Epithelial cell of proximal tubule (primary cell): ENCODE results near the gene OR7C2. TPM values are rescaled to one million over a fixed set of nuclear protein-coding genes. Genes with fewer than 3 reads are reported as not detected.
"Not testable (repeated sequence)": the region's sequence is repeated elsewhere in the genome, so short reads cannot be mapped to it uniquely, and the experiment has no call there.

Experiments
- DNase-seq: peaks from one replicate; pipeline ENCODE4 v3.0.0-alpha.2; 2011; ENCODE audit warnings: low read depth
- H3K4me3 ChIP-seq: 2 replicates; pipeline ENCODE4 v1.5.1; 2011; ENCODE audit warnings: low read depth, mild to moderate bottlenecking, low read length
- total RNA-seq: library from RNA; depleted of rRNA; stranded (reverse); fragments of >200 nt; gene quantifications from 2 replicates; pipeline ENCODE4 v1.2.3, GENCODE V29; 2015
- TF ChIP-seq, protein P1 (sequence below): conservative IDR thresholded peaks from 2 replicates; pipeline ENCODE4 v1.5.1; 2012; ENCODE audit warnings: low read depth, mild to moderate bottlenecking, low read length

OR7C2 gene
- total RNA-seq, 1 donor from 2014 or later = not detected

DNA sequence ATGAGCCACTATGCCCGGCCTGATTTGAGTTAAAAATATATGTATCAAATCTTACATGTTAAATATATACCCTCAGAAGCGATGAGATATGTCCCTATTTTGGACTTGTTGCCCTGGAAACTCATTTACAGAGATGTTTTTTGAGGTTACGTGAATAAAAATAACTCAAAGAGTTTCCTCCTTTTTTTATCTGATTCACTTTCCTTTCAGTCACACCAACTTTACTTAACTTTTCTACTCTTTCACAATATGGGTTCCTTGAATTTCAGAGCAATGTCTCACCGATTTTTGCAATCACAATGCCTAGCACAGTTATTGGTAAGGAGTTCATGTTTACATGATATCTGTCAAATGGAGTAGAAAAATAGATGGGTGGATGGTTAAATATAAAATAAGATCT lies 2.3 kb downstream of the OR7C2 start:
- no peak for DNase-seq
- TF ChIP-seq, protein P1, sequence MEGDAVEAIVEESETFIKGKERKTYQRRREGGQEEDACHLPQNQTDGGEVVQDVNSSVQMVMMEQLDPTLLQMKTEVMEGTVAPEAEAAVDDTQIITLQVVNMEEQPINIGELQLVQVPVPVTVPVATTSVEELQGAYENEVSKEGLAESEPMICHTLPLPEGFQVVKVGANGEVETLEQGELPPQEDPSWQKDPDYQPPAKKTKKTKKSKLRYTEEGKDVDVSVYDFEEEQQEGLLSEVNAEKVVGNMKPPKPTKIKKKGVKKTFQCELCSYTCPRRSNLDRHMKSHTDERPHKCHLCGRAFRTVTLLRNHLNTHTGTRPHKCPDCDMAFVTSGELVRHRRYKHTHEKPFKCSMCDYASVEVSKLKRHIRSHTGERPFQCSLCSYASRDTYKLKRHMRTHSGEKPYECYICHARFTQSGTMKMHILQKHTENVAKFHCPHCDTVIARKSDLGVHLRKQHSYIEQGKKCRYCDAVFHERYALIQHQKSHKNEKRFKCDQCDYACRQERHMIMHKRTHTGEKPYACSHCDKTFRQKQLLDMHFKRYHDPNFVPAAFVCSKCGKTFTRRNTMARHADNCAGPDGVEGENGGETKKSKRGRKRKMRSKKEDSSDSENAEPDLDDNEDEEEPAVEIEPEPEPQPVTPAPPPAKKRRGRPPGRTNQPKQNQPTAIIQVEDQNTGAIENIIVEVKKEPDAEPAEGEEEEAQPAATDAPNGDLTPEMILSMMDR = no peak
- H3K4me3 ChIP-seq = no peak overlapping the region

DNA sequence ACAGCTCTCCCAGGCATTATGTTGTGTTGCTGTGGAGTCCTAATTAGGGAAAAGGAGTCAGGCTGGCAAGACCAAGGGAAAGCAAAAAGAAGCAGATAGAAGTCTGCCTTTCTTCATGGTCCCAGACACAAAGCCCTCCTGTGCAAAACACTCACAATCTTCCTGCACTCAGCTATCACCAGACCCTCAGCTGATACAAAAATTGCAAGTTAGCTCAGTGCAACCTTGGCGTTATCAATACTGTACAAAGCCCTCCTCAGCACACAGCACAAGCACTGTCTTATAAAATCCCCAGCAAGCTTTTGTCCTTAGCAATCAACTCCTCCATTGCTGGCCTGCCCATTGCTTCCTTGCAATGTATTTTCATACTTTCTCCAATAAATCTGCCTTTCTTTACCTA lies 3.2 kb downstream of the OR7C2 start:
- TF ChIP-seq, protein P1 = no peak
- no peak overlapping the region for H3K4me3 ChIP-seq
- DNase-seq = no peak

- DNase-seq, H3K4me3 ChIP-seq: not testable (repeated sequence)
Measured at GRCh38 chr19:14949413-14949812, 8.1 kb downstream of the OR7C2 start.

GRCh38 chr19:14949876-14950275 lies 8.6 kb downstream of the OR7C2 start:
- H3K4me3 ChIP-seq = no peak overlapping the region
- TF ChIP-seq, protein P1 = no peak
- no peak for DNase-seq

DNA sequence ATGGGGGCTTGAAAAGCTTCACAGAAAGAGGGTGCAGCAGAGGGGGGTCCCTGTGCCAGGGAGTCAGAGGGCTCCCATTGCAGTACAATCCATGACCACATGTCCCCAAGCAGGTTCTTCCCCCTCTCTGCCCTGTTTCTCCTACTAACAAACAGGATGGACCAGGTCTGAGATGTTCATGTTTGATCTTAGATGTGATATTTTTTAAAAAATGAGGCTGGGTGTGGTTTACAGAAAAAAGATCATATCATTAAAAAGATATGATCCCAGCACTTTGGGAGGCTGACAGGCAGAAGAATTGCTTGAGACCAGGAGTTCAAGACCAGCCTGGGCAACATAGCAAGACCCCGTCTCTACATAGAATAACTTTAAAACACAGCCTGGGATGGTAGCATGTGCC lies 9.1 kb downstream of the OR7C2 start:
- H3K4me3 ChIP-seq = no peak overlapping the region
- TF ChIP-seq, protein P1 = no peak
- DNase-seq = no peak

- no peak for DNase-seq
- H3K4me3 ChIP-seq = no peak overlapping the region
- TF ChIP-seq, protein P1 = no peak
Measured at GRCh38 chr19:14952767-14953166, 11.5 kb downstream of the OR7C2 start.

DNA sequence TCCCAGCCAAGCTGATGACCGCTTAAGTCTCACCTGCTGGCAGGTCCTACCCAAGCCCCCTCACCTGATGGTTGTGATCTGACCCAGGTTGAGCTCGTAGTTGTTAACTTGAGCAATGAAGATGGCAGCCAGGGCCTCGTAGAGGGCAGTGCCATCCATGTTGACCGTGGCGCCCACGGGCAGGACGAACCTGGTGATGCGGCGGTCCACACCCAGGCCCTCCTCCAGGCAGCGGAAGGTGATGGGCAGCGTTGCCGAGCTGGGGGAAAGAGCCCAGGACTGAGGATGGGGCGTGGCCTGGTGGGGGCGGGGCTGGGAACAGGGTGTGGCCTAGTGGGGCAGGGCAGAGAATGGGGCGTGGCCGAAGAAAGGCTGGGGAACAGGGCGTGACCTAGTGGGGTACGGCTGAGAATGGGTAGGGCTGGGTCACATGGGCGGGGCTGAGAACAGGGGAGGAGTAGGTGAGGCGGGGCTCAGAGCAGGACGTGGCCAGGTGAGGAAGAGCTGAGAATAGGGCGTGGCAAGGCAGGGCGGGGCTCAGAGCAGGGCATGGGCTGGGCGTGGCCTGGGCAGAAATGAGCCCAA lies 12.9 kb downstream of the OR7C2 start:
- no peak for DNase-seq
- no peak overlapping the region for H3K4me3 ChIP-seq
- TF ChIP-seq, protein P1 = no peak

DNA sequence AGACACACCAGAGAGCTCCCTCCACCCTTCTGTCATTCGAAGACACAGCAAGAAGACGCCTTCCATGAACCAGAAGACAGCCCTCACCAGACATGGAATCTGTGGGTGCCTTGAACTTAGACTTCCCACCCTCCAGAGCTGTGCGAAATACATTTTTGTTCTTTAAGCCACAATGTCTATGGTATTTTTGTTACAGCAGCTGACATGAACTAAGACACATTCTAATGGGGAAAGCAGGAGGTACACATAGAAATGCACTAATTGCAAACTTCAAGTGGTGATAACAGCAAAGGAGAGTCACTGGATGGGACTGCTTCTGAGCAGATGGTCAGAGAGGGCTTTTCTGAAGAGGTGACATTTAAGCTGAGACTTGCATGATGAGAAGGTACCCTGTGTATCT lies 16.2 kb downstream of the OR7C2 start:
- TF ChIP-seq, protein P1 = no peak
- H3K4me3 ChIP-seq = no peak overlapping the region
- DNase-seq = no peak
